ENCODE measurements around the gene CLDN11.

The CLDN11 gene

DNA sequence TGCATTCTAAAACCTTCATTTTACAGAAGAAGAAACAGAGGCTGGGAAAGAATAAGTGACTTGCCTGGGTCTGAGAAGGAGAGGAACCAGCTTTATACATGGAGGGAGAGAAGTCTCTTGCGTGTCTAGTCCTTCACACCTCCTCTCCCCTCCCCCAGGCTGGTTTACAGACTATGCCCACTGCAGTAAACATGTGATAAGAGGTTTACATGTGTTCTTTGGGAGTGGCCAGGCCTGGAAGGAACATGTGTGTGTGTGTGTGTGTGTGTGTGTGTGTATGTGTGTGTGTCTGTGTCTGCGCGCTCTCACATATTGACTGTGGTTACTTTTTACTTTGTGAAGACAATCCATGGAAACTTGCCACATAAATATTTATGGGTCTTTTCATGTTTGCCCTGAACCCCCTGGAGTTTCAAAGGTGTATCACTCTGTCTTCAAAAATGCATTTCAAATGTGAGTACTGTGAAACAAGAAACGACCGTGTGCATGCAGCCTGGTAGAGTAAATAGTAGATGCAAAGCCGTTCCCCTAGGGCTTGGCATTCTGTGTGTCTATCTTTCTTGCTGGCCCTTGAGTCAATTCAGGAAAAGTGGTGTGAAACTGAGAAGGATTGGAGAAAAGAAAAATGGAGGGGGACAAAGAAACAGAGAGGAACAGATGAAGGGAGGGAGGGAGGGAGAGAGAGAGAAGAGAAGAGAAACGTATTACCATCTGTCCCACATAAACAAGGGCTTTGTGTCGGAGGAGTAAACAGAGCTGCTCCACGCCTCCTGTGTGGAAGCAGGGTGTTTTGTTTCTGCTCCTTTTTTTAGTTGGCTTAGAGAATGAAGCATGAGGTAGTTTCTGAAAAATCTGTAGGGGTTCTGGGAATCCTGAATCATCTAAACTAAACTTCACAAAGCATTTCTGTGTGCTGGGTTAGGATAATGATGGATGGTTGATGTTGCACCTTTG, 51.7 kb downstream of the CLDN11 start:
- no peak for DNase-seq (ENCODE audit: low read depth in 2 of 2)

DNA sequence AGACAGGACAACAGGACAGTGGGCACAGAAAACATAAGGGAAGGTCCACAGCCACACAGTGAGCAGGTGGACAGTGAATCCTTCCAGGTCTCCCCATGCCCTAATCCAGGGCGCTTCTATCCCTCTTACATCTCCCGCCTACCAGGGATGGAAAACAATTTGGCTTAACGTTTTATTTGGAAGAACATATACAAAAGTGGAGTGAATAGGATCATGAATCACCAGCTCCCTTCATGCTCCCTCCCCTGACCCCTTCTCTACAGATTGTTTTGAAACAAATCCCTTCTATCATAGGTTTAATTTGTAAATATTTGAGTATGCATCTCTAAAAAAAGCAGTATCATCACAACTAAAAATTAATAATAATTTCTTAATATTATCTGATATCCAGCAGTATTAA, 52.5 kb downstream of the CLDN11 start:
- no peak for DNase-seq (ENCODE audit: low read depth in 2 of 2)

DNA sequence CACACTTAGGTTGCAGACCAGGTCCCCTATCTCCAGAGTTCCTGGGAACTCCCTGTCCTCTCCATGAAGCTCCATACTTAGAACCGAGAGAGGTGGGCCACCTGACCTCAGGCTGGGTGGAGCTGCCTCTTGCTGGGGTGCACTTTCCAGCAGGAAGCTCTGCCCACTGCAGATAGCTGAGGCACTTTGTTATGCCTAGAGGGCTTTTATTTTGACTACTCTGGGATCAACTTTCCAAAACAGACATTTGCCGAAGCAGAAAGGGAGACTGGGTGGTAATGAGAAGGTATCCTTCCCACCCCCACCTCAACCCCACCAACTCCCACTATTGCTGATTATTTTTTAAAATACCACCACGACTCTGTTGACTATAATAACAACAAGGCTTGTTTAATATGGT, 54.7 kb downstream of the CLDN11 start:
- DNase-seq (ENCODE audit: low read depth in 2 of 2): no peak

DNA sequence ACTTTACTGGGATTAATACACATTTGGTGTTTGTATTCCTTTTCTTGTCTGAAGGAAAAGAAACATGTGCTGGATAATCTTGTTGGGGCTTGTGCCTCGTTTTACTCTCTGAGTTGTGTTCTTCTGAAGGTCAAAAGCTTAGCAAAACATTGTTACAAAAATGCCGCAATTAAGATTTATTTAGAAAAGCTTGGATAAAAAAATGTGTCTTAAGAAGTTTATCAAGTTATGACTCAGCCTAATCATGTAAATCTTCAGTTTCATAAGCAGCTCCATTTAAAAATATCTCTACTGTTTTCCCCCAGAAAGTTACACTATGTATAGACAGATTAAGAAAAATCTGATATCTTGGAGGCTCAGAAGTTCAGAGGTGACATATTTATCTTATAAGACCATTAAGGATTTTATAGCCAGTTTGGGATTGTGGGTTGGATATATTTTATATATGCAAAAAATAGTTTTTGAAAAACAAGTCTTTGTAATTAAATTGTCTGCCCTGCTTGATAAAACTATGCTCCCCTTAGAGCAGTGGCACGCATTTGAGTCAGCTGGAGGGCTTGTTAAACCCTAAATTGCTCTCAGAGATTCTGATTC, 56.5 kb downstream of the CLDN11 start:
- no peak for DNase-seq (ENCODE audit: low read depth in 2 of 2)

DNA sequence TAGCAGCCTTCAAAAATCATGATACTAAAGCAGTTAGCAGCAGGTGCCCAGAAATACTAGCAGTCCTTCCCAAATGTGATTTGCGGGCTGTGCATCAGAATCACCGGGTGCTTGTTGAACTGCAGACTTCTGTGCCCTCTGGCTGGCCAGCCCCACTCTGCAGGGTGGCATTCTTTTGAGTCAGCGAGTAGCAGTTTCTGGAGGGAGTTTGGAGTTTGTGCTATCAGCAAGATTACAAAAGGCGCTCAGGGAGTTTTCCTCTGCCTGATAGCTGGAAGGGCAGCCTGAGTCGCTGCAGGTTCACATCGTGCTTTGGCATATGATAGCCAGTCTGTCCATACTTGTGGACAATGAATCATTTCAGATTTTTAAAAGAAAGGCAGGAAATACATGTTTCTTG, 57.6 kb downstream of the CLDN11 start:
- no peak for DNase-seq (ENCODE audit: low read depth in 2 of 2)

DNA sequence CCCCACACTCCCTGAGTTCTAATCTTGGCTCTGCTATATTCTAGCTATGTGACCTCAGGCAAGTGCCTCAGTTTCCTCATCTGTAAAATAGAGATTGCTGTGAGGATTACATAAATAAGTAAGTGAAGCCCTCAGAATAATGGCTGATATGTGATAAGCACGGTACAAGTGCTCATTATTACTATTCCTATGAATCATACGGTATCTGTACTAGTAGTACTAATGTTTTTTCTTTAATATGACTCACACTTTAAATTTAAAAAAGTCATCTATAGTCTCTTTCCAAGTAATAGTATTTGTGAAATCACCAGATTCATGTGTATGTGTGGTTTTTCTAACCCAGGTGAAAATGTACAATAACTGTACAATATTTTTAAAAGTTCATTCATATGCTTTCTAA, 58.7 kb downstream of the CLDN11 start:
- no peak for DNase-seq (ENCODE audit: low read depth in 2 of 2)

DNA sequence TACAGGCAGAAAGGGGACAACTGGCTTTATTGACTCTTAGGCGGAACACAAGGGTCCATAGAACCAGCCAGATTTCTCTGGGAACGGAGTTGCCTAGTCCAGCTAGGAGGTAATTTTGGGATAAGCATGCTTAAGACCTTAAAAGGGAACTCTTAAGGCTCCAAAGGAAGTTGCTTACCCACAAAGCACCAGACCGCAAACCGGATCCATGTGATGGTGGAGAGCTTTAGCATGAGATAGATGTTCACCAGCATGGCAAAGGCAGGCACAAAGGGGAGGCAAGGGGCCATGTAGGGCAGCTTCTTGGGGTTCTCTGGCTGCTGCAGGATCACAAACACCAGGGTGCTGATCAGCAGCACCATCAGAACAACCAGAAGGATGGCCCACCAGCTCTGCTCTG, 61.4 kb downstream of the CLDN11 start:
- DNase-seq (ENCODE audit: low read depth in 2 of 2): no peak

DNA sequence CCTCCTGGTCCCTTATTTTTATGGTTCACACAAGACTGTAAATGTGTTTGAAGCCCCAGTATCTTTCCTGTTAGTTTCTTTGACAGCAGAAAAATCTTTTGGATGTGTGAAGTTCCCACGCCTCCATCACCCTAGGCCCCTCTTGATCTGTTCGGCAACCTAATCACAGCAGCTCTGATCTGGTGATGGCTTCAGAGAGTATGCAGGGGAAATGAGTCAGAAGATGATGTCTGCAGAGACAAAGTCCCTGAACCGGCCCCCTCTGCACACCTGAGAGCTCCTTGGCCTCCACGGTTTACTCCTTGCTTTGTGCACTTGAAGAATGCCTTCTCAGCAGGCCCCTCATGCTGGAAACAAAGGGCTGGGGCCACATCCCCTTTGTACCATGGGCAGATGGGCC, 63.5 kb downstream of the CLDN11 start:
- DNase-seq (ENCODE audit: low read depth in 2 of 2): no peak

DNA sequence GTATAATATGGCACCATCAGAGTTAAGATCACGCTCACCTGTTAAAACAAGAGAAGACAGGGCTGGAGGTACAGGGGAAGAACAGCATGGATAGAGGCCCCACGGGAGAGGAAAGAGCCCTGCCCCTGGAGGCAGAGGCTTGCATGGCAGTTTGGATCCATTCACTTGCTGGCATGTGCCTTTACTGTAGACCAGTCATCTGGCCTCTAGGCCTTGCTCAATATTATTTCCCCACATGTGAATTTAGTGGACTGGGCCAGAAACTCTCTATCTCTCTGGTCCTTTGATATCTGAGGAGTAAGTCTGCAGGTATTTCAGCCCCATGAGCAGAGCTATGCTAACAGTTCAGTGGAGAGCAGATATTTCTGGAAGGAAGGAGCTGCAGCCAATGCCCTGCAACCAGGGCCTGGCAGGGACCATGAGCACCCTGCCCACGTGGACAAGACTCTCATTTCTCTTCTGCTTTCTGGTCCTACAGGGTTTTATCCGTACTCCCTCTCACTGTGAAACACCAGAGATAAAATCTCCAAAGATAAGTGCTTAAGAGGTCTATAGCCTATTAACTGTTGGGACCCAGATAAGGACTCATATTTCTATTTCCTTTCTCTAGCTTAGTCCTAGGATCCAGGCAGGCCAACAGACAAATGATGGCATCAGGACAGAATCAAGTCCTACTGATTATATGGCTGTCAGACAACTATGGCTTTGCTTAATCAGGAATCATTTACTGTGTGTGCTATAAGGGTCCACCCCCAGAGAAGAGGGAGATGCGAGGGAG, 65.0 kb downstream of the CLDN11 start:
- no peak for DNase-seq (ENCODE audit: low read depth in 2 of 2)

Data from stimulated activated CD8-positive, alpha-beta memory T cell treated with anti-CD3 and anti-CD28 coated beads, Interleukin-2, amount 100 ng/mL, for 1 hour (primary cell).